ENCODE measurements around the gene PDGFC. TPM values are rescaled to one million over a fixed set of nuclear protein-coding genes. Genes with fewer than 3 reads are reported as not detected.

The PDGFC gene
- polyA plus RNA-seq, 3 donors: 2.5 to 5.0 (median 4.9) TPM

DNA sequence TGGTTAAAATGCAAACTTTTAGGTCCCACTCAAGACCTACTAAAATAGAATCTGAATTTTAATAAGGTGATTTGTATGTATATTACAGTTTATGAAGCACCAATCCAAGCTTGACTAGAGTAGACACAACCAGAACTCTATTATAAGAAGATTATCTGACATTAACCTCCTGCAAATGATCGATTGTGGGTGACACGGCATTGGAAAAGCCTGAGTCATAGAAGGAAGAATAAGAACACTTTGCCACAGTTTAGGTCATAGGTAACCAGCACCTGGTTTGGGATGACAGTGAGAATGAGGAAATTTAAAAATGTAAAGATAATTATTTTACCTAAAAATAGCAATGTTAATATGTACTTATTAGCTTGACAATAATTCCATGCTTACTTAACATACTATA lies 15.2 kb downstream of the PDGFC start:
- peaks cover 36 to 38% of the 10 kb centered on the region in 2 donors for H3K4me1 ChIP-seq (ENCODE audit: control insufficient read depth in 1 of 2, insufficient read depth in 2 of 2, low read length in 2 of 2)
- peaks cover 43% of the 10 kb centered on the region for H3K4me1 Mint-ChIP-seq

DNA sequence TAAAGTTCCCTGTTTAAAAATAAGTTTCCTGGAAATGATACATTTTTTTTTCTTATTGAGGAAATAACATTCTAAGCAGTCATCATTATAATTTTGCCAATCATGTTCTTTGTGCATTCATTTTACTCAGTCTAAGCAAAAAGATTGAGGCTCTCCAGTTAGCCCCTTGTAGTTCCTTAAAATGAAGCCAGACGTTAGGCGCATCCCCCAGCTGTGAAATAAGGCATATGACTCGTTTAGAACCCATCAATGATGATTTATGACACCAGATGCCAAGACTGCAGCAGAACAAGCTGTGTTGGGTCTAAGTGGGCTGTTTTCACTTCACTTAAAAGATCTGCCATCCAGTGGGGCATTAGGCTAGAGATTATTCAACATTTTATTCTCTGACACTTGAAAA lies 17.0 kb downstream of the PDGFC start:
- no peaks in the 10 kb centered on the region for H3K9me3 ChIP-seq (replicated peaks in 1 of 2; ENCODE audit: control insufficient read depth in 1 of 2, insufficient read depth in 1 of 2, low read length in 2 of 2)
- peaks cover 53% of the 10 kb centered on the region for H3K4me1 Mint-ChIP-seq
- peak overlapping the region in 1 of 2 donors; percentile 39 for H3K27ac ChIP-seq (ENCODE audit: low read depth in 1 of 2, low read length in 2 of 2)
- no peaks in the 10 kb centered on the region for H4K20me1 ChIP-seq (ENCODE audit: insufficient read depth, low read length)
- H3K79me2 ChIP-seq (ENCODE audit: insufficient read depth, low read length): no peaks in the 10 kb centered on the region
- no peaks in the 10 kb centered on the region for H3K27me3 Mint-ChIP-seq (ENCODE audit: low read depth in 3 of 3)
- TF ChIP-seq, protein P1, sequence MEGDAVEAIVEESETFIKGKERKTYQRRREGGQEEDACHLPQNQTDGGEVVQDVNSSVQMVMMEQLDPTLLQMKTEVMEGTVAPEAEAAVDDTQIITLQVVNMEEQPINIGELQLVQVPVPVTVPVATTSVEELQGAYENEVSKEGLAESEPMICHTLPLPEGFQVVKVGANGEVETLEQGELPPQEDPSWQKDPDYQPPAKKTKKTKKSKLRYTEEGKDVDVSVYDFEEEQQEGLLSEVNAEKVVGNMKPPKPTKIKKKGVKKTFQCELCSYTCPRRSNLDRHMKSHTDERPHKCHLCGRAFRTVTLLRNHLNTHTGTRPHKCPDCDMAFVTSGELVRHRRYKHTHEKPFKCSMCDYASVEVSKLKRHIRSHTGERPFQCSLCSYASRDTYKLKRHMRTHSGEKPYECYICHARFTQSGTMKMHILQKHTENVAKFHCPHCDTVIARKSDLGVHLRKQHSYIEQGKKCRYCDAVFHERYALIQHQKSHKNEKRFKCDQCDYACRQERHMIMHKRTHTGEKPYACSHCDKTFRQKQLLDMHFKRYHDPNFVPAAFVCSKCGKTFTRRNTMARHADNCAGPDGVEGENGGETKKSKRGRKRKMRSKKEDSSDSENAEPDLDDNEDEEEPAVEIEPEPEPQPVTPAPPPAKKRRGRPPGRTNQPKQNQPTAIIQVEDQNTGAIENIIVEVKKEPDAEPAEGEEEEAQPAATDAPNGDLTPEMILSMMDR (IDR thresholded peaks at IDR 0.05): no peak
- H3K9me3 Mint-ChIP-seq: peaks cover 0 to 3% (median 0%) of the 10 kb centered on the region in 7 donors
- intact Hi-C loops (cut with micrococcal nuclease): no loop called here
- peak; percentile 18 to 48 (median 36) for DNase-seq
- peak overlapping the region; percentile 35 for H3K4me2 ChIP-seq (replicated peaks; ENCODE audit: extremely low read depth, low read length, poor library complexity, severe bottlenecking)
- H3K9ac ChIP-seq (ENCODE audit: insufficient read depth, low read length, poor library complexity, severe bottlenecking): no peak overlapping the region
- H2AFZ ChIP-seq (ENCODE audit: insufficient read depth, low read depth, low read length, poor library complexity, severe bottlenecking): no peak overlapping the region
- peaks cover 40 to 44% of the 10 kb centered on the region in 2 donors for H3K4me1 ChIP-seq (ENCODE audit: control insufficient read depth in 1 of 2, insufficient read depth in 2 of 2, low read length in 2 of 2)
- H3K36me3 ChIP-seq (replicated peaks in 1 of 2; ENCODE audit: control insufficient read depth in 1 of 2, insufficient read depth in 2 of 2, low read length in 2 of 2): no peaks in the 10 kb centered on the region
- no peak overlapping the region for H3K4me3 Mint-ChIP-seq
- peak overlapping the region in 1 of 3 experiments; percentile 25 for H3K4me3 ChIP-seq (replicated peaks in 1 of 3; ENCODE audit: low read depth in 2 of 3, low read length in 3 of 3)
- no peaks in the 10 kb centered on the region for H3K27me3 ChIP-seq (ENCODE audit: control insufficient read depth in 2 of 2, insufficient read depth in 2 of 2, low read length in 2 of 2)
- peaks cover 0 to 7% of the 10 kb centered on the region in 2 donors for H3K36me3 Mint-ChIP-seq
- 0% methylated on average over 2 of the region's 3 CpGs for WGBS (ENCODE audit: insufficient coverage)
- peak overlapping the region in 6 of 7 donors; percentile 30 to 84 (median 48) for H3K27ac Mint-ChIP-seq

More for the DNA sequence above, 15.2 kb downstream of the PDGFC start:
- Histone ChIP-seq H3K9ac (ENCODE audit: insufficient read depth, low read length, poor library complexity, severe bottlenecking) (no peak overlapping the region), H3K36me3 (replicated peaks in 1 of 2; ENCODE audit: control insufficient read depth in 1 of 2, insufficient read depth in 2 of 2, low read length in 2 of 2) (no peaks in the 10 kb centered on the region), H3K79me2 (ENCODE audit: insufficient read depth, low read length) (peaks cover 3% of the 10 kb centered on the region), H3K27me3 (ENCODE audit: control insufficient read depth in 2 of 2, insufficient read depth in 2 of 2, low read length in 2 of 2) (no peaks in the 10 kb centered on the region), H3K27ac (ENCODE audit: low read depth in 1 of 2, low read length in 2 of 2) (no peak overlapping the region), H3K4me2 (replicated peaks; ENCODE audit: extremely low read depth, low read length, poor library complexity, severe bottlenecking) (no peak overlapping the region), H3K4me3 (replicated peaks in 1 of 3; ENCODE audit: low read depth in 2 of 3, low read length in 3 of 3) (no peak overlapping the region), H2AFZ (ENCODE audit: insufficient read depth, low read depth, low read length, poor library complexity, severe bottlenecking) (no peak overlapping the region), H3K9me3 (replicated peaks in 1 of 2; ENCODE audit: control insufficient read depth in 1 of 2, insufficient read depth in 1 of 2, low read length in 2 of 2) (no peaks in the 10 kb centered on the region), H4K20me1 (ENCODE audit: insufficient read depth, low read length) (no peaks in the 10 kb centered on the region)
- peaks cover 0 to 3% (median 0%) of the 10 kb centered on the region in 7 donors for H3K9me3 Mint-ChIP-seq
- no CpG with 5 or more reads among the region's 2 CpGs for WGBS (ENCODE audit: insufficient coverage)
- H3K4me3 Mint-ChIP-seq: no peak overlapping the region
- intact Hi-C loops (cut with micrococcal nuclease): loop anchor here in 1 of 2 donors (5.0 kb wide), 1 partner anchor 624 kb away; no protein-coding TSS in a partner anchor
- peaks cover 0 to 7% of the 10 kb centered on the region in 2 donors for H3K36me3 Mint-ChIP-seq
- DNase-seq: no peak
- no peak overlapping the region for H3K27ac Mint-ChIP-seq
- H3K27me3 Mint-ChIP-seq (ENCODE audit: low read depth in 3 of 3): no peaks in the 10 kb centered on the region
- TF ChIP-seq, protein P1 (IDR thresholded peaks at IDR 0.05): no peak

Data from CD14-positive monocyte (primary cell).